ENCODE measurements around the gene BICC1. TPM values are rescaled to one million over a fixed set of nuclear protein-coding genes. Genes with fewer than 3 reads are reported as not detected.

The BICC1 gene
- total RNA-seq, 1 experiment from 2014 or later = 70.2 TPM

DNA sequence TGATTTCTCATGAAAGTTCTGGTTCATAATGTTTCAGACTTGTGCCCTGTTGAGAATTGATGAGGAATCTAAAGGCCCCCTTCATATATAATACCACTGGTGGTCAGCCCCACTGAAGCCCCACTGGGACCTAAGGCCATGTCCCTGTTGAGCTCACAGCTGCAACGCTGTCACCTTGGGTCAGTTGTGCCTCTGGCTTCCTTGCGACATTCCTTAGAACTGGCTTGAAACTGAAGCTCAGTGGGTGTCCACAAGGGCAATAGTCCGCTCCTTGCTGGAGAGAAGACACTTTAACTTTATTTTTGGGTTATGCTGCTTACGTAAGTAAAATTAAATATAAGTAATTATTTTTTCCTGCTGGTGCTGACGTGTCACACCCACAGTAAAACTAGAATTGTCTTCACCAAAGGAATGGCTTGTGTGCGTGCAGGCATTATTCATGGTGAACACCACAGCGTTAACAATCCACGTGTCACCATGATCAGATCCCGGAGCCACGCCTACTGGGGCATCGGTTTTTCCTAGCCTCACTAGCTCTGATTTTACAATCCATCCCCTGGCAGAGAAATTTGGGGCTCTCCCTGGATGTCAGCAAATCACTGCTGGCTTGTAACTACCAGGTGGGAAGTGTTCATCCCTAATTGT, 66.5 kb downstream of the BICC1 start:
- no peak overlapping the region for H3K4me3 Mint-ChIP-seq (ENCODE audit: low read depth, unreplicated experiment)
- H3K4me1 Mint-ChIP-seq (ENCODE audit: low read depth, unreplicated experiment) = peaks cover 64% of the 10 kb centered on the region
- TF ChIP-seq, protein P1, sequence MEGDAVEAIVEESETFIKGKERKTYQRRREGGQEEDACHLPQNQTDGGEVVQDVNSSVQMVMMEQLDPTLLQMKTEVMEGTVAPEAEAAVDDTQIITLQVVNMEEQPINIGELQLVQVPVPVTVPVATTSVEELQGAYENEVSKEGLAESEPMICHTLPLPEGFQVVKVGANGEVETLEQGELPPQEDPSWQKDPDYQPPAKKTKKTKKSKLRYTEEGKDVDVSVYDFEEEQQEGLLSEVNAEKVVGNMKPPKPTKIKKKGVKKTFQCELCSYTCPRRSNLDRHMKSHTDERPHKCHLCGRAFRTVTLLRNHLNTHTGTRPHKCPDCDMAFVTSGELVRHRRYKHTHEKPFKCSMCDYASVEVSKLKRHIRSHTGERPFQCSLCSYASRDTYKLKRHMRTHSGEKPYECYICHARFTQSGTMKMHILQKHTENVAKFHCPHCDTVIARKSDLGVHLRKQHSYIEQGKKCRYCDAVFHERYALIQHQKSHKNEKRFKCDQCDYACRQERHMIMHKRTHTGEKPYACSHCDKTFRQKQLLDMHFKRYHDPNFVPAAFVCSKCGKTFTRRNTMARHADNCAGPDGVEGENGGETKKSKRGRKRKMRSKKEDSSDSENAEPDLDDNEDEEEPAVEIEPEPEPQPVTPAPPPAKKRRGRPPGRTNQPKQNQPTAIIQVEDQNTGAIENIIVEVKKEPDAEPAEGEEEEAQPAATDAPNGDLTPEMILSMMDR (IDR thresholded peaks at IDR 0.05; ENCODE audit: unreplicated experiment) = no peak
- no peaks in the 10 kb centered on the region for H3K36me3 Mint-ChIP-seq (ENCODE audit: insufficient read depth, unreplicated experiment)
- peaks cover 9% of the 10 kb centered on the region for H3K9me3 Mint-ChIP-seq (ENCODE audit: low read depth, unreplicated experiment)
- intact Hi-C loops (cut with micrococcal nuclease; ENCODE audit: unreplicated experiment) = no loop called here
- H3K27ac Mint-ChIP-seq (ENCODE audit: unreplicated experiment) = no peak overlapping the region
- no TSS peak for BruUV-seq (replicated peaks)
- DNase-seq = no peak
- CTCF ChIA-PET = interaction anchor here (0.7 kb wide), 2 partner anchors 306 to 362 kb away, joined by 3 read pairs; no protein-coding TSS in a partner anchor
- no peaks in the 10 kb centered on the region for H3K27me3 Mint-ChIP-seq (ENCODE audit: unreplicated experiment)

DNA sequence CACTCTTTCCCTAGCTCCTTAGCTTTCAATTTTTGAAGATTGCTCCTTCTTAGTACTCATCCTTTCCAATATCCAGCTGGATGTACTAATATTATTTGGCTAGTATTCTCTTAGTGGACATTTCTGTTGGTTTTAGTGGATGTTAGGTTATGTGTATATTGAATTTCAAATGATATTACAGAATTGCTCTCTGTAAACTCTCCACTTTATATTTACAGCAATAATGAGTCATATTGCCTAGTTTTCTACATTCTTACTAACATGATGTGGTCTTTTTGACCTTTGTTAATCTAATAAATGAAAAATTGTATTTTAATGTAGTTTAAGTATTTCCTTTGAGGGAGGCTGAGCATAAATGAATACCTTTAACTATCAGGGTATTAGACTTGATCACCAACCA, 69.4 kb downstream of the BICC1 start:
- no peaks in the 10 kb centered on the region for H3K27me3 Mint-ChIP-seq (ENCODE audit: unreplicated experiment)
- H3K9me3 Mint-ChIP-seq (ENCODE audit: low read depth, unreplicated experiment) = peaks cover 13% of the 10 kb centered on the region
- no peak for DNase-seq
- no peak overlapping the region for H3K4me3 Mint-ChIP-seq (ENCODE audit: low read depth, unreplicated experiment)
- no peaks in the 10 kb centered on the region for H3K36me3 Mint-ChIP-seq (ENCODE audit: insufficient read depth, unreplicated experiment)
- H3K27ac Mint-ChIP-seq (ENCODE audit: unreplicated experiment) = no peak overlapping the region
- peaks cover 62% of the 10 kb centered on the region for H3K4me1 Mint-ChIP-seq (ENCODE audit: low read depth, unreplicated experiment)
- intact Hi-C loops (cut with micrococcal nuclease; ENCODE audit: unreplicated experiment) = no loop called here
- no TSS peak for BruUV-seq (replicated peaks)
- TF ChIP-seq, protein P1 (IDR thresholded peaks at IDR 0.05; ENCODE audit: unreplicated experiment) = no peak
- CTCF ChIA-PET = interaction anchor here (1.2 kb wide), 1 partner anchor 53 kb away, joined by 5 read pairs; no protein-coding TSS in a partner anchor

GRCh38 chr10:58585435-58585834, 72.8 kb downstream of the BICC1 start:
- no TSS peak for BruUV-seq (replicated peaks)
- Mint-ChIP-seq H3K27me3 (ENCODE audit: unreplicated experiment) (no peaks in the 10 kb centered on the region), H3K27ac (ENCODE audit: unreplicated experiment) (no peak overlapping the region), H3K4me1 (ENCODE audit: low read depth, unreplicated experiment) (peaks cover 76% of the 10 kb centered on the region), H3K9me3 (ENCODE audit: low read depth, unreplicated experiment) (peaks cover 13% of the 10 kb centered on the region), H3K4me3 (ENCODE audit: low read depth, unreplicated experiment) (no peak overlapping the region), H3K36me3 (ENCODE audit: insufficient read depth, unreplicated experiment) (no peaks in the 10 kb centered on the region)
- TF ChIP-seq, protein P1 (IDR thresholded peaks at IDR 0.05; ENCODE audit: unreplicated experiment) = no peak
- DNase-seq = no peak
- CTCF ChIA-PET = no interaction called here
- intact Hi-C loops (cut with micrococcal nuclease; ENCODE audit: unreplicated experiment) = loop anchor here (5.0 kb wide), 1 partner anchor 53 kb away; no protein-coding TSS in a partner anchor

GRCh38 chr10:58586282-58587245, 73.9 kb downstream of the BICC1 start:
- peaks cover 13% of the 10 kb centered on the region for H3K9me3 Mint-ChIP-seq (ENCODE audit: low read depth, unreplicated experiment)
- no peak overlapping the region for H3K4me3 Mint-ChIP-seq (ENCODE audit: low read depth, unreplicated experiment)
- peak overlapping the region; percentile 41 for H3K27ac Mint-ChIP-seq (ENCODE audit: unreplicated experiment)
- intact Hi-C loops (cut with micrococcal nuclease; ENCODE audit: unreplicated experiment) = loop anchor here (5.0 kb wide), 1 partner anchor 54 kb away; no protein-coding TSS in a partner anchor
- DNase-seq = no peak
- no peaks in the 10 kb centered on the region for H3K27me3 Mint-ChIP-seq (ENCODE audit: unreplicated experiment)
- CTCF ChIA-PET = interaction anchor here (0.5 to 1.9 kb wide), 9 partner anchors 9 to 172 kb away, joined by 3 to 6 read pairs (median 4); no protein-coding TSS in a partner anchor
- BruUV-seq (replicated peaks) = no TSS peak
- TF ChIP-seq, protein P1 (IDR thresholded peaks at IDR 0.05; ENCODE audit: unreplicated experiment) = no peak
- H3K4me1 Mint-ChIP-seq (ENCODE audit: low read depth, unreplicated experiment) = peaks cover 77% of the 10 kb centered on the region
- H3K36me3 Mint-ChIP-seq (ENCODE audit: insufficient read depth, unreplicated experiment) = peaks cover 4% of the 10 kb centered on the region
